Progenitor cell of endocrine pancreas (in vitro differentiated cells): ENCODE data around the gene ADRB1. TPM values are rescaled to one million over a fixed set of nuclear protein-coding genes. Genes with fewer than 3 reads are reported as not detected.

Experiments
- DNase-seq: peaks from one replicate; pipeline ENCODE4 v3.0.0; 2021; ENCODE audit warnings: low spot score; ENCODE audit not compliant: unreplicated experiment
- H3K27ac Mint-ChIP-seq: 2 replicates; pipeline ENCODE4 v1.8.0; 2021; ENCODE audit warnings: mild to moderate bottlenecking, moderate library complexity, mixed read lengths
- H3K27me3 Mint-ChIP-seq: 2 replicates; pipeline ENCODE4 v1.8.0; 2021; ENCODE audit warnings: mixed read lengths
- H3K36me3 Mint-ChIP-seq: 2 replicates; pipeline ENCODE4 v1.8.0; 2022; ENCODE audit warnings: mixed read lengths; ENCODE audit not compliant: insufficient read depth
- H3K4me1 Mint-ChIP-seq: 2 replicates; pipeline ENCODE4 v1.8.0; 2021; ENCODE audit warnings: low read depth, mixed read lengths
- H3K4me3 Mint-ChIP-seq: 2 replicates; pipeline ENCODE4 v1.8.0; 2021; ENCODE audit warnings: low read depth, mild to moderate bottlenecking, moderate library complexity, mixed read lengths
- H3K9me3 Mint-ChIP-seq: 2 replicates; pipeline ENCODE4 v1.8.0; 2021; ENCODE audit warnings: low read depth, mixed read lengths
- CTCF ChIP-seq: fragments of 200-600 bp; sonication (generic); IDR thresholded peaks from one replicate; pipeline ENCODE4 v1.5.0; 2021; ENCODE audit warnings: antibody characterized with exemption, mild to moderate bottlenecking; ENCODE audit not compliant: unreplicated experiment
- total RNA-seq: library from RNA; stranded (reverse); gene quantifications from 2 replicates; pipeline ENCODE4 v1.2.1, GENCODE V29; 2021

ADRB1 gene
- total RNA-seq, 1 donor from 2014 or later, result not detected

- H3K9me3 Mint-ChIP-seq, result peaks cover 8% of the 10 kb centered on the region
- peaks cover 3% of the 10 kb centered on the region for H3K4me1 Mint-ChIP-seq
- H3K27me3 Mint-ChIP-seq, result peaks cover 15% of the 10 kb centered on the region
- H3K36me3 Mint-ChIP-seq, result no peaks in the 10 kb centered on the region
- DNase-seq, result no peak
- no peak overlapping the region for H3K27ac Mint-ChIP-seq
- TF ChIP-seq CTCF, result no peak
- H3K4me3 Mint-ChIP-seq, result no peak overlapping the region
These were observed 28.0 kb upstream of the ADRB1 start for GRCh38 chr10:114015708-114016107.

GRCh38 chr10:114017271-114017670 is 26.4 kb upstream of the ADRB1 start:
- Mint-ChIP-seq H3K27me3 (peaks cover 22% of the 10 kb centered on the region), H3K4me3 (no peak overlapping the region), H3K4me1 (peaks cover 15% of the 10 kb centered on the region), H3K27ac (no peak overlapping the region), H3K9me3 (peaks cover 8% of the 10 kb centered on the region), H3K36me3 (no peaks in the 10 kb centered on the region)
- no peak for TF ChIP-seq CTCF
- DNase-seq, result no peak

- no peak overlapping the region for H3K4me3 Mint-ChIP-seq
- H3K27me3 Mint-ChIP-seq, result peaks cover 25% of the 10 kb centered on the region
- DNase-seq, result no peak
- no peaks in the 10 kb centered on the region for H3K36me3 Mint-ChIP-seq
- peaks cover 17% of the 10 kb centered on the region for H3K4me1 Mint-ChIP-seq
- no peak for TF ChIP-seq CTCF
- peaks cover 8% of the 10 kb centered on the region for H3K9me3 Mint-ChIP-seq
- no peak overlapping the region for H3K27ac Mint-ChIP-seq
These were observed 25.8 kb upstream of the ADRB1 start for GRCh38 chr10:114017873-114018272.

GRCh38 chr10:114019226-114019625 is 24.4 kb upstream of the ADRB1 start:
- H3K9me3 Mint-ChIP-seq, result peaks cover 8% of the 10 kb centered on the region
- no peak for TF ChIP-seq CTCF
- H3K4me3 Mint-ChIP-seq, result no peak overlapping the region
- no peak overlapping the region for H3K27ac Mint-ChIP-seq
- no peak for DNase-seq
- H3K36me3 Mint-ChIP-seq, result no peaks in the 10 kb centered on the region
- H3K4me1 Mint-ChIP-seq, result peaks cover 17% of the 10 kb centered on the region
- peaks cover 30% of the 10 kb centered on the region for H3K27me3 Mint-ChIP-seq

GRCh38 chr10:114021154-114021553 is 22.5 kb upstream of the ADRB1 start:
- Mint-ChIP-seq H3K27ac (no peak overlapping the region), H3K36me3 (no peaks in the 10 kb centered on the region), H3K9me3 (no peaks in the 10 kb centered on the region), H3K4me3 (no peak overlapping the region), H3K27me3 (peaks cover 40% of the 10 kb centered on the region), H3K4me1 (peaks cover 17% of the 10 kb centered on the region)
- no peak for DNase-seq
- no peak for TF ChIP-seq CTCF
